Calu3 (cell line): ENCODE results near the gene FAM149B1. TPM values are rescaled to one million over a fixed set of nuclear protein-coding genes. Genes with fewer than 3 reads are reported as not detected.
"Not testable (repeated sequence)": the region's sequence is repeated elsewhere in the genome, so short reads cannot be mapped to it uniquely, and the experiment has no call there.

Source experiments
- BruUV-seq: library from RNA; stranded (reverse); fragments of 400-500 nt; replicated peaks from 2 replicates; lab custom pipeline; 2021; lab: Mats Ljungman, UMichigan
- CTCF ChIA-PET: fragments of 300-600 bp; sonication (Branson Sonifier 250); formaldehyde crosslinking; loops from one replicate; lab custom pipeline; 2022; ENCODE audit warnings: antibody characterized with exemption; lab: Charles Lee
- DNase-seq: peaks from one replicate; pipeline ENCODE4 v3.0.0; 2022
- H3K27ac Mint-ChIP-seq: one replicate; pipeline ENCODE4 v1.8.0; 2022; ENCODE audit warnings: mixed read lengths; ENCODE audit not compliant: unreplicated experiment
- H3K27me3 Mint-ChIP-seq: one replicate; pipeline ENCODE4 v1.8.0; 2022; ENCODE audit warnings: mixed read lengths; ENCODE audit not compliant: unreplicated experiment
- H3K36me3 Mint-ChIP-seq: one replicate; pipeline ENCODE4 v1.8.0; 2022; ENCODE audit warnings: mild to moderate bottlenecking, moderate library complexity, mixed read lengths; ENCODE audit not compliant: insufficient read depth, unreplicated experiment
- H3K4me1 Mint-ChIP-seq: one replicate; pipeline ENCODE4 v1.8.0; 2022; ENCODE audit warnings: mild to moderate bottlenecking, low read depth, mixed read lengths; ENCODE audit not compliant: unreplicated experiment
- H3K4me3 Mint-ChIP-seq: one replicate; pipeline ENCODE4 v1.8.0; 2022; ENCODE audit warnings: mild to moderate bottlenecking, low read depth, moderate library complexity, mixed read lengths; ENCODE audit not compliant: unreplicated experiment
- H3K9me3 Mint-ChIP-seq: one replicate; pipeline ENCODE4 v1.8.0; 2022; ENCODE audit warnings: low read depth, mixed read lengths; ENCODE audit not compliant: unreplicated experiment
- intact Hi-C: fragments of 100-400 bp; cut with micrococcal nuclease; formaldehyde crosslinking; loops from one replicate; pipeline ENCODE4 v1.10.0; 2022; ENCODE audit not compliant: unreplicated experiment
- total RNA-seq: library from RNA; stranded (reverse); gene quantifications from 2 replicates; pipeline ENCODE4 v1.2.3, GENCODE V29; 2022
- TF ChIP-seq, protein P1 (sequence below): fragments of 200-600 bp; IDR thresholded peaks from one replicate; pipeline ENCODE4 v1.8.0; 2022; ENCODE audit warnings: antibody characterized with exemption; ENCODE audit not compliant: unreplicated experiment

The FAM149B1 gene
- total RNA-seq, 1 experiment from 2014 or later = 31.5 TPM

DNA sequence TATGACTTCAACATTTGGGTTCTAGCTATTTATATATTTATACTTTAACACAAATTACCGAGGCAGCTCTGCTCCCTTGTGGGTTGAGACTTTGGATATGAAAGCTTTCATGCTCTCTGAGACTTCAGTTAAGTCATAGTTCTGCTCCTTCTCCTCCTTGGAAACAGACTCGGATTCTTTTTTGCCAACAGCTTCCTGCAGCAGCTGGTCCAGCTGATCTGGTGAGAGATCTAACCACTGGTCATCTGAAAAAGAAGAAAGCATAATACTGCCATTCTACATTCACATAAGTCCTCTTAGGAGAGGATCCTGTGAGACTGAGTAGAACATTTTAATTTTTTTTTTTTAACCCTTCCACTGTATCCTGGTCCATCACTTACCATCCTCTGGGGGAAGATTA, 28.7 kb upstream of the FAM149B1 start:
- Mint-ChIP-seq H3K9me3 (no peaks in the 10 kb centered on the region), H3K4me3 (no peak overlapping the region), H3K27ac (no peak overlapping the region), H3K36me3 (peaks cover 52% of the 10 kb centered on the region), H3K27me3 (no peaks in the 10 kb centered on the region), H3K4me1 (no peaks in the 10 kb centered on the region)
- DNase-seq = no peak
- TF ChIP-seq, protein P1, sequence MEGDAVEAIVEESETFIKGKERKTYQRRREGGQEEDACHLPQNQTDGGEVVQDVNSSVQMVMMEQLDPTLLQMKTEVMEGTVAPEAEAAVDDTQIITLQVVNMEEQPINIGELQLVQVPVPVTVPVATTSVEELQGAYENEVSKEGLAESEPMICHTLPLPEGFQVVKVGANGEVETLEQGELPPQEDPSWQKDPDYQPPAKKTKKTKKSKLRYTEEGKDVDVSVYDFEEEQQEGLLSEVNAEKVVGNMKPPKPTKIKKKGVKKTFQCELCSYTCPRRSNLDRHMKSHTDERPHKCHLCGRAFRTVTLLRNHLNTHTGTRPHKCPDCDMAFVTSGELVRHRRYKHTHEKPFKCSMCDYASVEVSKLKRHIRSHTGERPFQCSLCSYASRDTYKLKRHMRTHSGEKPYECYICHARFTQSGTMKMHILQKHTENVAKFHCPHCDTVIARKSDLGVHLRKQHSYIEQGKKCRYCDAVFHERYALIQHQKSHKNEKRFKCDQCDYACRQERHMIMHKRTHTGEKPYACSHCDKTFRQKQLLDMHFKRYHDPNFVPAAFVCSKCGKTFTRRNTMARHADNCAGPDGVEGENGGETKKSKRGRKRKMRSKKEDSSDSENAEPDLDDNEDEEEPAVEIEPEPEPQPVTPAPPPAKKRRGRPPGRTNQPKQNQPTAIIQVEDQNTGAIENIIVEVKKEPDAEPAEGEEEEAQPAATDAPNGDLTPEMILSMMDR = no peak
- no TSS peak for BruUV-seq
- CTCF ChIA-PET = no interaction called here
- intact Hi-C loops = no loop called here

DNA sequence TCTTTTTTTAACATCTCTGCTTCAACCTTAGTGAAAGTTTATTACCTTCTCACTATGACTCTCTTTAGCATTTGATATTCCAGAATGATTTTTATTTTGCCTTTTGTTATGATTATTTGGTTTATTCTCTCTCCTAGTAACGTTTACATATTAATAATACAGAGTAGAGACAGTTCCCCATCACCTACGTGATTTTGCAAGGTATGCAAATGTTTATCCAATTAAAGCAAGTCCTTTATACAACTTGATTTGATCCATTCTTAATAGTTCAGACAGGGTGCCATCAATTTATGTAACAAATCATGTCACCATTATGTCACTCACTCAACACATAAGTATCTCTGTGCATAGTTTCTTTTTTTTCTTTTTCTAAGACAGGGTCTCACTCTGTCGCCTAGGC, 26.3 kb upstream of the FAM149B1 start:
- H3K4me3 Mint-ChIP-seq = no peak overlapping the region
- H3K9me3 Mint-ChIP-seq = no peaks in the 10 kb centered on the region
- TF ChIP-seq, protein P1 = no peak
- peaks cover 61% of the 10 kb centered on the region for H3K36me3 Mint-ChIP-seq
- H3K4me1 Mint-ChIP-seq = no peaks in the 10 kb centered on the region
- intact Hi-C loops = no loop called here
- CTCF ChIA-PET = no interaction called here
- H3K27me3 Mint-ChIP-seq = no peaks in the 10 kb centered on the region
- no peak for DNase-seq
- no peak overlapping the region for H3K27ac Mint-ChIP-seq
- no TSS peak for BruUV-seq

DNA sequence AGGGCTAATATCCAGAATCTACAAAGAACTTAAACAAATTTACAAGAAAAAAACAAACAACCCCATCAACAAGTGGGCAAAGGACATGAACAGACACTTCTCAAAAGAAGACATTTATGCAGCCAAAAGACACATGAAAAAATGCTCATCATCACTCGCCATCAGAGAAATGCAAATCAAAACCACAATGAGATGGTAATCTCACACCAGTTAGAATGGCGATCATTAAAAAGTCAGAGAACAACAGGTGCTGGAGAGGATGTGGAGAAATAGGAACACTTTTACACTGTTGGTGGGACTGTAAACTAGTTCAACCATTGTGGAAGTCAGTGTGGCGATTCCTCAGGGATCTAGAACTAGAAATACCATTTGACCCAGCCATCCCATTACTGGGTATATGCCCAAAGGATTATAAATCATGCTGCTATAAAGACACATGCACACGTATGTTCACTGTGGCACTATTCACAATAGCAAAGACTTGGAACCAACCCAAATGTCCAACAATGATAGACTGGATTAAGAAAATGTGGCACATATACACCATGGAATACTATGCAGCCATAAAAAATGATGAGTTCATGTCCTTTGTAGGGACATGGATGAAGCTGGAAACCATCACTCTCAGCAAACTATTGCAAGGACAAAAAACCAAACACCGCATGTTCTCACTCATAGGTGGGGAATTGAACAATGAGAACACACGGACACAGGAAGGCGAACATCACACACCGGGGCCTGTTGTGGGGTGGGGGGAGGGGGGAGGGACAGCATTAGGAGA, 17.1 kb upstream of the FAM149B1 start:
- intact Hi-C loops, CTCF ChIA-PET, H3K27ac Mint-ChIP-seq, H3K27me3 Mint-ChIP-seq, BruUV-seq, H3K4me3 Mint-ChIP-seq, H3K9me3 Mint-ChIP-seq, DNase-seq, H3K4me1 Mint-ChIP-seq: not testable (repeated sequence)
- peaks cover 36% of the 10 kb centered on the region for H3K36me3 Mint-ChIP-seq

DNA sequence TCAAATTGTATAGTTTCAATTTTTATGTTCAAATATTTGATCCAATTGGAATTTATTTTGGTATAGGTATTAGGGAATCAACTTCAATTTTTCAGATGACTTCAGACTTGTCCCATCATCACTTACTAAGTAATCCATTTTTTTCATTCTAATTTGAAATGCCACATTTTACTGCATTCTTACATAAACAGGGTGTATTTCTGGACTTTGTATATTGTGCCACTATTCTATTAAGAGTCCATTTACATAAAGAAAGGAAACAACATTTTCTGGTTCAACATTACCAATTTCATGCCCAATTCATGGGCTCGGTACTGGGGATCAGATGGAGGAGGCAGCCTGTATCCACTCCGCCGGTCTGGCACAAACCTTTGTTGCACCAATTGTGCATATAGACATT, 15.9 kb upstream of the FAM149B1 start:
- Mint-ChIP-seq H3K27me3 (no peaks in the 10 kb centered on the region), H3K4me3 (no peak overlapping the region), H3K9me3 (no peaks in the 10 kb centered on the region), H3K27ac (no peak overlapping the region), H3K4me1 (no peaks in the 10 kb centered on the region), H3K36me3 (peaks cover 40% of the 10 kb centered on the region)
- no peak for DNase-seq
- CTCF ChIA-PET = no interaction called here
- BruUV-seq = no TSS peak
- intact Hi-C loops = no loop called here
- TF ChIP-seq, protein P1 = no peak

DNA sequence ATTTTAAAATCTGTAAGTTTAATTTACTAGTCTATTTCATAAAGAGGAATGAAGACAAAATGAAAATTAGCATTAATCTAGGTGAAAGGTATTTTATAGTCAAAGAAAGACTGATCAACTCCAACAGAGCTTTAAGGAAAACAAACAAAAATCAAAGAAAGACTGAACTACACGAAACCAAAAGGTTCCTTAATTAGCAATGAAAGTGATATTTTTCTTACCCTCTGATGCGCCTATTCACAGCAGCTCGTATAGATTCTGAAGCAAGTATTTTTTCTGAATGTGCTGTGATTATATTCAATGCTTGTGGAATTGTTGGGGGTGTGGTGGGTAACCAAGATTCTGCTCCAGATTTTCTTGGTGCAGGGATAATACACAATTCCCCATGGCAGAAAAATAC, 11.9 kb upstream of the FAM149B1 start:
- CTCF ChIA-PET = no interaction called here
- H3K27ac Mint-ChIP-seq = no peak overlapping the region
- no peaks in the 10 kb centered on the region for H3K9me3 Mint-ChIP-seq
- H3K4me1 Mint-ChIP-seq = peaks cover 7% of the 10 kb centered on the region
- H3K36me3 Mint-ChIP-seq = peaks cover 39% of the 10 kb centered on the region
- H3K4me3 Mint-ChIP-seq = no peak overlapping the region
- BruUV-seq = no TSS peak
- TF ChIP-seq, protein P1 = no peak
- intact Hi-C loops = no loop called here
- H3K27me3 Mint-ChIP-seq = no peaks in the 10 kb centered on the region
- no peak for DNase-seq
